Mucosa of gallbladder (tissue), 1 donor: ENCODE results near the gene IFNLR1. TPM values are rescaled to one million over a fixed set of nuclear protein-coding genes. Genes with fewer than 3 reads are reported as not detected.
"Not testable (repeated sequence)": the region's sequence is repeated elsewhere in the genome, so short reads cannot be mapped to it uniquely, and the experiment has no call there.

Experiments
- DNase-seq: peaks from one replicate; pipeline ENCODE4 v3.0.0-alpha.2; 2020; ENCODE audit warnings: low spot score
- total RNA-seq: library from RNA; stranded (reverse); gene quantifications from one replicate; pipeline ENCODE4 v1.2.1, GENCODE V29; 2021
- donor health status: DM: no; HTN: no; CAD: no.

IFNLR1 gene
- 11.2 TPM for total RNA-seq

DNA sequence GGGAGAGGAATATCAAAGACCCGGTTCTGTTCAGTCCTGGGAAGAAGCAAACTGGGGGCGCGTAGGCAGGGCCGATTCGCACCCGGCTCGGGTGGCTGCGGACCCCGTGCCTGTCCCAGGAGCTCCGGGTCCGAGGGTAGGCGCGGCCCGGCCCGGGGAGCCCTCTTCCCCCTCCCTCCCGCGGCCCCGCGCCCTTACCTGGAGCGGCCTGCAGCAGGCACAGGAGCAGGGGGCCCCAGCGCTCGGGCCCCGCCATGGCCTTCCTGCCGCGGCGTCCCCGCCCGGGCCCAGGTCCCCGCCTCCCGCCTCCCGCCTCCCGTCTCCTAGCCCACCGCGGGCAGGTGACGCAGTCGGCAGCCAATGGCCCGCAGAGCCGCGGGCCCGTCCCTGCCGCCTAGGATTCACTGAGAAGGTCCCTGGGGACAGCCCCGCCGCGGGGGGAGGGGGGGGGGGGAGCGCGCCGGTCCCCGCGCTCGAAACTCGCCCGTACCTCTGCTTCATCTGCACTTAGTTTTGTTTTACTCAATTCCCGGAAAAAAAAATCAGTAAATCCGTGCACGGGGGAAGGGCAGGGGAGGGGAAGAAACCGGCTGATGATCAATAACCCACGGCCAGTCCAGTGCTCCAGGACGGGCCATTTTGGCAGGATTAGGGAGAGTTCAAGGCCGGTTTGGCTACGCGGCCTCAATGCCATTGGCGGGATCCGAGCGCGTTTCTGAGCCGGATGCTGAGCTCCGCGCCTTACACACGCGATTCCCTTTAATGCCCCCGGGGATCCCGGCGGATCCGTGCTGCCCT, at the start of gene IFNLR1:
IFNLR1 (minus strand) TSS at position 297 of the 798 bp plus-strand sequence; CDS start at position 256, 41 bp downstream.
- peak; percentile 79 for DNase-seq

DNA sequence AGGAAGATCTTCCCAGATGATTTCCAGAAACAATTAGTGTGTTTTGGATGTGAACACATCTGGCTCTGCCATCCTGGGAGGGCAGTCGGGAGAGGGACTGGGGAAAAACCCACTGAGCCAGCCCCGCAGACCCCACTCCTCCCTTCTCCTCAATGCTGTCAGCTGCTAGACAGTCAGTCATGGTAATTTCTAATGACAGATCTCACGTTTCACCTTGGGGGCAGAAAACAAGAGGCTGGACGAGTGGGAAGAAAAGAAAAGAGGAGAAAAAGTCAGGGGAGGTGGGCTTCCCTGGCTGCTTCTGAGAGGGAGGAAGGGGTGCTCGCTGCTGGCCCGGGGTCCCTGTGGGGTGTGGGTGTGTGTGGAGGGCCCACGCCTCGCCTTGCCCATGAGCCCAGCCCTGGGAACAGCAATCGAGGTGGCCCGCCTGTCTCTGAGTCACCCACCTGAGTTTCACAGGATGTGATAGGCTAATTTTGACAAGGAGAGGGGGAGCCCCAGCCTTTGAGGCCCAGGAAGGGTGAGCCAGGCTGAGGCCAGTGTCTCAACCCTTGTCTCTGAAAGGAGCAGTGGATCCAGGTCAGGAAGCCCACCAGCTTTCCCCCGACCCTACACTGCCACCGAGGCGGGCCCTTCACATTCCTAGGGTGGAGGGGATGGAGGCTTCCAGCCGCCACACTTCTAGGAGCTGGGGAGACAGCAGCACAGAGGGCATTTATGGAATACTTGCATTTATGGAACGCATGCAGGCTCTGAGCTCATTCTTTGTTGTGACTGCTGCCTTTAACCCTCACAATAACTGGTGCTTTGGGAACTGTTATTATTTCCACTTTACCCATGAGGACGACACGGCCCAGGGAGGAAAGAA, 49.1 kb upstream of the IFNLR1 start:
- DNase-seq: no peak

DNA sequence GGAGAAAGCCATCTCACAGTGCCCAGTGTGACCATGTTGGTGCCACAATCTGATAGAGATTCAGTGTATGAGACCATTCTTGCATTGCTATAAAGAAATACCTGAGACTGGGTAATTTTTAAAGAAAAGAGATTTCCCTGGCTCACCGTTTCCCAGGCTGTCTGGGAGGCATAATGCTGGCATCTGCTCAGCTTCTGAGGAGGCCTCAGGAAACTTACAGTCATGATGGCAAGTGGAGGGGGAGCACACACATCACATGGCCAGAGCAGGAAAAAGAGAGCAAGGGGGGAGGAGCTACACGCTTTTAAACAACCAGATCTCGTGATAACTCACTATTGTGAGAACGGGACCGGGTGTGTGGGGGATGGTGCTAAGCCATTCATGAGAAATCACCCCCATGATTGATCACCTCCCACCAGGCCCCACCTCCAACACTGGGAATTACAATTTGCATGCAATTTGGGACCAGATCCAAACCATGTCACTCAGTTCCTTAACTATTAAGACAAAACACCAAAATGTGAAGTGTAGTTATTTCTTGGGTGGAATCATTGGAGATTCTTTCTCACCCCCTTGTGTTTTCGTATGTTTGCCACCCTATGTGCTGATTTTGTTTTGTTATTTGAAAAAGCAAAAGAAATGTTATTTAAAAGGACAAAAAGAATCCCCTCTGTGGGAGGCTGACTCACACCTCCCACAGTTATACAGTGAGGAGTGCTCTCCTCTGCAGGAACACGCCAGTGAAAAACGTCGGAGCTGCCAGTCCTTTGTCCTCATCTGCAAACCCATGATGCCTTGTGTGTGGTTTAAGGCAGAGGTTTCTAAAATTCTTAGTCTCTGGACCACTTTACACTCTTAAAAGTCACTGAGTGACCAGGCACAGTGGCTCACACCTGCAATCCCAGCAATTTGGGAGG, 46.9 kb upstream of the IFNLR1 start:
- no peak for DNase-seq

DNA sequence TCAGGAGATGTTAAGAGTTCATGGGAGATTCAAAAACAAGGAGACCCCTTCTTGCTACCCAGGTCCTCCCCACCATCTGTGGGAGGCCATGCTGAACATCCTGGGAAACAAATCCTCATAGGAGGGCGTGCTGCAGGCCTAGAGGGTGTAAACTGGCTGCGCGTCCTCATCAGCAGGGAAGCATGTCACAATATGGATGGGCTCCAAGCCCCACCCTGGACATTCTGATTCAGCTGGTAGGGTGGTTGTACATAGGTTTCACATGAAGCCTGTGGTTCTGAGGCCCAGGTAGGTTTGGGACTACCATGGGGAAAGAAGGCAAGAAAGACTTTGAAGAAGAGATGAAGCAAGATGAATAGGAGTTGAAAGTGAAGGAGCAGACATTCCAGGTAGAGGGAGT, 44.6 kb upstream of the IFNLR1 start:
- DNase-seq: no peak

DNA sequence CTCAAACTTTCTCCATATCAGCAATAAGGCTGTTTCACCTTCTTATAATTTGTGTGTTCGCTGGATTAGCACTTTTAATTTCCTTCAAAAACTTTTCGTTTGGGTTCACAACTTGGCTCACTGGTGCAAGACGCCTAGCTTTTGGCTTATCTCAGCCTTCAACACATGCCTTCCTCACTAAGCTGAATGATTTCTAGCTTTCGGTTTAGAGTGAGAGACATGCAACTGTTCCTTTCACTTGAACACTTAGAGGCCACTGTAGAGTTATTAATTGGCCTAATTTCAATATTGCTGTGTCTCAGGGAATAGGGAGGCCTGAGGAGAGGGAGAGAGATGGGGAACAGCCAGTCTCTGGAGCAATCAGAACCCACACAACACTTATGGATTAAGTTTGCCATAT, 41.2 kb upstream of the IFNLR1 start:
- DNase-seq: no peak

DNA sequence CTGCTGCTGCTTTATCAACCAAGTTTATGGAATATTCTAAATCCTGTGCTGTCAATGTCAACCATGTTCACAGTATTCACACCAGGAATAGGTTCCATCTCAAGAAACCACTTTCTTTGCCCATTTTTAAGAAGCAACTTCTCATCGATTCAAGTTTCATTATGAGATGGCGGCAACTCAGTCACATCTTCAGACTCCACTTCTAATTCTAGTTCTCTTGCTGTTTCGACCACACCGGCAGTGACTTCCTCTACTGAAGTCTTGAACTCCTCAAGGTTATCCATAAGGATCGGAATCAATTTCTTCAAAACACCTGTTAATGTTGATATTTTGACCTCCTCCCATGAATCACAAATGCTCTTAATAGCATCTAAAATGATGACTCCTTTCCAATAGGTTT, 39.7 kb upstream of the IFNLR1 start:
- DNase-seq: no peak

DNA sequence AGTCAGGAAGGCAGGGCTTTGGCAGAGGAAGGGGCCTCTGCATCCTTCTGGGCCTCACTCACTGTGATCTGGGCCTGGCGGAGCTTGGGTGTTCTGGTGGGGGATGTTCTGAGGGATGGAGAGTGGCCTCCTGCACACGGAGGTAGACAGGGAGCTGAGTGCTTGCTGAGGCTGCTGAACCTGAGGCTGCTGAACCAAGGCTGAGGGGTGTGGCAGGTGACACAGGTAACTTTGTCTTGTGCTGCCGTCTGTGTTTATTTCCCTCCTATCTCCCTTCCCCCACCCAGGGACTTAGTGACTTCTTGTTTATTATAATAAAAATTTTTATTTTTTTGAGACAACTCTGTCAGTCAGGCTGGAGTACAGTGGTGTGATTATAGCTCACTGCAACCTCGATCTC, 37.7 kb upstream of the IFNLR1 start:
- no peak for DNase-seq

DNA sequence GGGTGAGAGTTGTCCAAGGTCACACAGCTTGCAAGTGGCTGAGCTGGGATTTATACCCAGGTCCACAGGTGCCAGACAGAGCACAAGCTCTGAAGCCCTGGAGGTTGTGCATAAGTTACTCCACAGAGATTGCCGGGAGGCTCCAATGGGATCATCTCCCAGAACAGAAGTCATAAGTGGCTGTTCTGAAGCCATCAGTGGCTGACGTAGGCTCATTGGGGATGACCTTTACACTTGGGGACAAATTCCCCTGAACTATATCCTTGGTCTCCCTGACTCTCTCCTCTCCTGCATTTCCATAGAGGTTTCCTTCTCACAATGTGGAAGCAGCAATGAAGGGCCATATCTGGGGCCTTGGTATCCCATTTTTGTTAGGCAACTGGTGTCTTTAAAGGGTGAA, 37.0 kb upstream of the IFNLR1 start:
- DNase-seq: no peak

DNA sequence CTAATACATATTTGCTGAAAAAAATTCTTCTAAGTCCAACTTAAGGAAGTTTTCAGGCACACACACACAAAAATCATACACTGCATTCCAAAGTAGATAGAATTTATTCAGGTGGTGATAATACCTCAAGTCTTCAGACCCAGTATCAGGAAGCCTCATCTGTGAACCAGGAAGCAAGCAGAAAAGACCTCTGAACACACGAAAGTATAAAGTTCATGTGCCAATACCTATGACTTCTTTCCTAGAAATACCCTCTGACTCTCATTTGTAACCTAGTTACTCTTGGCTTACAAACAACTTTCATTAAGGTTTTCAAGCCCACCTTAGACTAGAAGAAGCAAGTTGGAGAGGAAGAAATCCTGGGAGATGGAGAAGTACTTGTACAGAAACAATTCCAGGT, 35.7 kb upstream of the IFNLR1 start:
- no peak for DNase-seq

DNA sequence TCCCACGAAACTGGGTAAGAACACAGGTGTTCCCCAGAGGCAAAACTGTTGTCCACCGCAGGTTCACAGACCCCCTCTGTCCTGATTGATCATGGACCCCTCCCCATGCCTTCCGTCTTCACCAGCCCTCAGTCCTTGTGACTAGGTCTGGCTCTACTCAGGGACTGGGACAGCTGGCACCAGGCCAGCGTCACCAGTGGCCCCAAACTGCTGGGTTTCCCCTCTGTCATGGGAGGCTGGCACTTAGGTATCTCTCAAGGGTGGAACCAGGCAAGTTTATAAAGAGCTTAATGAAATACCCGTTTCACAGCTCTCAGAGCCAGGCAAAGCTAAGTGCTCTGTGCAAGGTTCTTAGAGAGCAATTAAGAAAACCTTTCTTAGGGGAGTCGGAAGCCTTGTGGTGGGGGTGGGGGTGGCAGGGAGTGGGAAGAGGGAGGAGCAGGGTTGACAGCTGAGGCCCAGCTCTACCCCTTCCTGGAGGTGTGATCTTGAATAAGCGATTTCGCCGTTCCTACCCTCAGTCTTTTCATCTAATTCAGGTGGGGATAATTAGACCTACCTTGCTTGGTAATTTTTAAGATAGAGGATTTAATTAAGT, 35.0 kb upstream of the IFNLR1 start:
- no peak for DNase-seq

DNA sequence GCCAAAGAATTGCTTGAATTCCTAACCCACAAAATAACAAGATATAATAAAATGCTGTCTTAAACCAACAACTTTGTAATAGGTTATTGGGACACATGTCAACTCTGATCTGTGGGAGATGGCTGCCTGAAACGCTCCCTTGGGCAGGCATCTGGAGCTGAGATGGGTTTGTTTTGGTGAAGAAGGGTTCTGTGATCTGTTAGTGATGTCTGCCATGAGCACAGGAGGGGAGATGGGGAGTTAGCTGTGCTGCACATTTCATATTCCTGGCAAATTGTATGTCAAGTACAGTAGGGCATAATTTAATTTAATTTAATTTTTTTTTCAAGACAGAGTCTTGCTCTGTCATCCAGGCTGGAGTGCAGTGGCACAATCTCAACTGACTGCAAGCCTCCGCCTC, 34.2 kb upstream of the IFNLR1 start:
- no peak for DNase-seq

DNA sequence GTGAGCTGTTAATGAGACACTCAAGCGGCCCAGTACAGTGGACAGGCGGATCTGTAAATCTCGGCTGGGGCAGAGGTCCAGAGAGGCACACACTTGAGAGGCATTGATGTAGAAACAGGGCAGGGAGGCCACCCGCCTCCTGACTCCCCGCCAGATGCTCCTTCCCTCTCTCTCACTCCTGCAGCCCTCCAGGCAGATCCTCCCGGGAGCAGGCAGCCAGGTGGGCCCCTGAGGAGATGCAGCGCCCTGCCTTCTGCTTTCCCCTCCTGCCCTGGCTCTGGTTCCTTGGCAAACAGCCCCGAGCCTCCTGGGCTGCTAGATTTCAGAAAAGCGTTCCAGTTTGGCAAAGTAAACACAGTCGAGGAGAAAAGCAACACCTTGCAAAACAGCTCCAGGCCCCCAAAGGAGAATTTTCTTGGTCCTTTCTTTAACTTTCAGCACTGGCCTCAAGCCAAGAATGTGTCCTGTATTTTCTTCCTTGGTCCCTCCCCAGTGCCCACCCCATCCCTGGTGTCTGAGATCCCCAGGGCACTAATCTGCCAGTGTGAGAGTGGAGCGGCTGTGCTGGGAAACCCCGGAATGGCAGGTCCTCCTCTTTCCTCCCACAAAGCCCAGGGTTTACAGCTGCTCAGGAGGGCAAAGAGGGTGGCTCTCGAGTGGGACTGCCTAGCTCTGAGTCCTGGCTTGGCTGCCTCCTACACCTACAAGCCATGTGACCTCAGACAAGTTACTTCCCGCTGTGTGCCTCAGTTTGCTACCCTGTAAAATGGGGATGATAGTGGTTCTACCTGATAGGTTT, 29.4 kb upstream of the IFNLR1 start:
- no peak for DNase-seq

DNA sequence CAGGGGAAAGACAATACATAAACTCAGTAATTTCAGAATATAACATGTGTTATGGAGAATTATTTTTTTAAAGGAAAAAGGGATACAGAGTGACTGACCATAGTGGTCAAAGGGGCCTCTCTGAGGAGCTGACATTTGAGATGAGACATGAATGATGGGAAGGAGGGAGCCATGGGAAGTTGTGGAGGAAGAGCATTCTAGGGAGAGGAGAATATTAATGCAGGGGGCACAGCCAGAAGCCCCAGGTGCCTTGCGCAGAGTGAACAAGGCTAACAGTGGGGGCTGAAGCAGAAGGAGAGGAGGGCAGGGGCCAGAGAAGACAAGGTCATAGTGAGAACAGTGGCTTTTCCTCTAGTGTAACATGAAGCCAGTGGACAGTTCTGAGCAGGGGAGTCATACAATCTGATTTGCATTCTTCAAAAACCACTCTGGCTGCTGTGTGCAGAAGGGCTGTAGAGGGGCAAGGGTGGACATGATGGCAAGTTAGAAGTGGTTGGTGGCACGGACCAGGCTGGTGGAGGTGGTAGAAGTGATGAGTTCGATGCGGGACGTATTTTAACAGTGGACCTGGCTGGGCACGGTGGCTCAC, 28.2 kb upstream of the IFNLR1 start:
- DNase-seq: no peak

DNA sequence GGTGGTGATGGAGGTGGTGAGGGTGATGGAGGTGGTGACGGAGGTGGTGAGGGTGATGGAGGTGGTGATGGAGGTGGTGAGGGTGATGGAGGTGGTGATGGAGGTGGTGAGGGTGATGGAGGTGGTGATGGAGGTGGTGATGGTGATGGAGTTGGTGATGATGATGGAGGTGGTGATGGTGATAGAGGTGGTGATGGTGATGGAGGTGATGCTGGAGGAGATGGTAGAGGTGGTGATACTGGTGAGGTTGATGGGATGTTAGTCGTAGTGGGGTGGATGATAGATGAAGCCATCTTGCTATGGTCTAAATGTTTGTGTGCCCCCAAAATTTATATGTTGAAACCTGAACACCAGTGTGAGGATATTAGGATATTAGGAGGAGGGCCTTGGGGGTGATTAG, 25.3 kb upstream of the IFNLR1 start:
- DNase-seq: no peak

DNA sequence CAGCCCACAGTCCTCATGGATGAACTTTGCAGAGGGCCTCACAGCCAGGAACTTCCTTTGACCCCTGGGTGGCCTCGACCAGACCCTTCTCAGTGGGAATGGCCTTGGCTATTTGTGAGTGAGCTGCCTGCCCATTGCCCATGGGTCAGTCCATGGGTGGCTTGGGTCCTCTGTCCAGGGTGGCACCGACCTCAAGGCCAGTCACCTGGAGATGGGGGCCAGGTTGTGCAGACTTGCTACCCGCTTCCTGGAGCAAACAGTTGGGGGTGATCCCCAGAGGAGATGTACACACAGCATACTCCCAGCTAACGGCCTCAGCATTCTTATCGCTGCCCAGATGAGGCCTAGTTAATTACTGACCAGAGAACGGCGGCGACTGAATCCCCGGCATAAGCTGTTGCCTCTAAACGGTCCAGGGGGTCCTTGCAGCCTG, 23.1 kb upstream of the IFNLR1 start:
- no peak for DNase-seq

DNA sequence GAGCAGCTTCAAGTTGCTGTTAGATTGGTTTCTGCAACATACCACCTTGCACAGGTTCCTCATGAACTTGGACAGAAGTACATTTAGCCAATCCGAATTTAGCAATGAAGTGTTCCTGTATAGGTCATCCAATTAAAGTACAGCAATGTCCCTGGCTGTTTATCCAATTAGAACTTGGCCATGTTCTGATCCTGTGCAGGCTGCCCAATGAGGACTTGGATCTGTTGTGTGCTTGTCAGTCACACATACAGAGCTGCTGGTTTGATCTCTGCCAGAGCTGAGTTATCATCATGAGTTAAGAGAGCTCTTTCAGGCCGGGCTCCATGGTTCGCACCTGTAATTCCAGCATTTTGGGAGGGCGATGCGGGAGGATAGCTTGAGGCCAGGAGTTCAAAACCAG, 22.0 kb upstream of the IFNLR1 start:
- DNase-seq: no peak

DNA sequence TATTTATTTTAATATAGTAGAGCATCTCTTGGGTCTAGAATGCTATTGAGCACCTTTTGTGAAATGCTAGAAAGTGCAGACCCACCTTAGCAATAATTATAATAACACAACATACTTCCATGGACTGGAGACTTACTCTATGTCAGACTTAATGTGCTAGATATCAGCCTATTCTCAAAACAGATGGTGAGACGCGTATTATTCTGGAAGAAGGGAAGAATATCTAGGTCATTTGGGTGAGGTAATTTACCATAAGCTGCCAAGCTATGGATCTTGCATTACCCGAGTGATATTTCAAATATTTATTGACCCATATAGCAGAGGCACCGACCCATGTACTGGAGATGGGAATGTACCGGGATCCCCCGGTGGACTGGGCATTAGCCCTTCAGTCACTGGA, 20.6 kb upstream of the IFNLR1 start:
- no peak for DNase-seq

DNA sequence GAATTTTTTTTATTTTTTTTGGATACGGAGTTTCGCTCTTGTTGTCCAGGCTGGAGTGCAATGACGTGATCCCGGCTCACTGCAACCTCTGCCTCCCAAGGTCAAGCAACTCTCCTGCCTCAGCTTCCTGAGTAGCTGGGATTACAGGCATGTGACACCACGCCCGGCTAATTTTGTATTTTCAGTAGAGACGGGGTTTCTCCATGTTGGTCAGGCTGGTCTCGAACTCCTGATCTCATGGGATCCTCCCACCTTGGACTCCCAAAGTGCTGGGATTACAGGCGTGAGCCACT, 20.3 kb upstream of the IFNLR1 start:
- DNase-seq: not testable (repeated sequence)

DNA sequence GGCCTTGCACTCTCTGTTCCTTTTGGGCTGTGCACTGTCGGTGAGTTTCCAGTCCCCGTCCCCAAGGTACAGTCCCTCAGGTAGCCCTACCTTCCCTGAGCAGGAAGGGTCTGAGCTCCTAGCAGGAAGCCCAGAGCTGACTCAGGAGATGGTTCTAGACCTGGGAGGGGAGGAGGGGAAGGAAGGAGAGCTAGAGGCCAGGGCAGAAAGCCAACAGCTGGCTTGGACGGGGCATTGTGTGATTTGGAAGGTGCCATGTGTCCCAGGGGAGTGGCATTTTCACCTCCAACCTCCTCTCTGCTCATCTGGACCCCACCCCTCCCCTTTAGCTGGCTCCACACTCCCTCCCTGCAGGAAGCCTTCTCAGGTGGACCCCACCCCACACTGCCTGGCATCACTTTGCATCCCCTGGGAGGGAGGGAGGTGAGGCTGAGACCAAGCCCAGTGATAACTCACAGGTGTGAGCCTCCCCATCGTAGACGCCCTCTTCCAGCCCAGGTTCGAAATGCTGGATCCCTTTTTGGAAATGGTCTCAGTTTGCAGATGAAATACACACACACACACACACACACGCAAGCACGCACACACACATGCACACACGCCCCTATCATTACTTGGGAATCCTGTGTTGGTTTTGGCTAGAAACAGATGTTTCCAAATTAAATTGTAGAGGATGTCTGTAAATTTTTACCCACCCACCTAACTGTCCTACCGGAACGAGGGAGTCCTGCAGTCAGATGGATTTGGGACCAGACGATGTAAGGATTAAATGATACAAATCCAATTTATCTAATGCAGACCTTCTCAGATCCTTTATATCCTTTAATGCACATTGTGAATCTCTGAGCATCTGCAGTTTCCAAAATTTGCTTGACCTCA, 19.7 kb upstream of the IFNLR1 start:
- DNase-seq: no peak

DNA sequence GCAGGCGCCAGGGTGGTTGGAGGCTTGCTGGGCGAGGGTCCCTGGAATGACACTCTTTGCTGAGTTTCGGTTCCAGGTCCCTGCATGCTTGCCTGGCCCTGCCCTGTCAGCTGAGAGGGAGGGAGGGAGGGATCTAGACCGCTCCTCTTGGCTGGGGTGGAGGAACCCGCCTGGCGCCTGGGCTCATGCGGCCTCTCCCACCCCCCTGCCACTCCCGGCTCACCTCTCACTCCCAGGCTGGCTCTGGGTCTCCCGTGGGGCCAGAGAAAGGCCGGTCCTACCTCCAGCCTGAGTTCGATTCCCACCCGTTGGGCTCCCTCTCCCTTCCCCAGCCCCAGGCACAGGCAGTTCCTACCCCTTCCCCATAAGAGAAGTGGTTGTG, 19.0 kb upstream of the IFNLR1 start:
- no peak for DNase-seq
